CD4-positive, alpha-beta T cell (primary cell): Measurements from ENCODE around the gene TIMP3. TPM values are rescaled to one million over a fixed set of nuclear protein-coding genes. Genes with fewer than 3 reads are reported as not detected.

Experiments
- ATAC-seq: fragments of 200-7000 bp; cut with Tn5 transposase; one replicate; pipeline ENCODE4 v1.10.0; 2022; ENCODE audit warnings: mild to moderate bottlenecking; ENCODE audit not compliant: poor library complexity
- CTCF ChIA-PET: fragments of 350-600 bp; sonication (Branson Sonifier 250); formaldehyde crosslinking; loops from one replicate; lab custom pipeline; 2021; ENCODE audit warnings: antibody characterized with exemption, inconsistent platforms; lab: Charles Lee
- POLR2A ChIA-PET: fragments of 350-600 bp; sonication (Branson Sonifier 250); formaldehyde crosslinking; loops from one replicate; lab custom pipeline; 2021; ENCODE audit warnings: antibody characterized with exemption, inconsistent platforms; lab: Charles Lee
- DNase-seq, 14 experiments: peaks; one replicate each; pipeline ENCODE4 v3.0.0-alpha.2; 2013 to 2020; ENCODE audit warnings: mixed read lengths in 2 of 14
- H3K27ac ChIP-seq, 2 donors: one replicate each; pipeline versions ENCODE4 v1.5.1 to v1.7.0; 2013; ENCODE audit warnings: low read length in 2 of 2, low read depth in 1 of 2, mild to moderate bottlenecking in 1 of 2
- H3K27me3 ChIP-seq, 2 experiments: 1 replicate in 1 of 2; 2 replicates in 1 of 2; pipeline versions ENCODE4 v1.6.1 to v1.7.0; 2013; ENCODE audit warnings: low read length in 2 of 2, control low read depth in 1 of 2, mild to moderate bottlenecking in 1 of 2, moderate library complexity in 1 of 2; ENCODE audit not compliant: insufficient read depth in 2 of 2, control insufficient read depth in 1 of 2
- H3K36me3 ChIP-seq: one replicate; pipeline ENCODE4 v1.6.1; 2013; ENCODE audit warnings: low read length, control low read depth; ENCODE audit not compliant: insufficient read depth
- H3K4me1 ChIP-seq: one replicate; pipeline ENCODE4 v1.6.1; 2013; ENCODE audit warnings: low read length, control low read depth; ENCODE audit not compliant: insufficient read depth
- H3K4me3 ChIP-seq: one replicate; pipeline ENCODE4 v1.5.1; 2013; ENCODE audit warnings: mild to moderate bottlenecking, low read length, moderate library complexity
- H3K9me3 ChIP-seq, 2 experiments: 1 replicate in 1 of 2; 2 replicates in 1 of 2; pipeline versions ENCODE4 v1.6.1 to v1.7.0; 2013; ENCODE audit warnings: low read length in 2 of 2, mild to moderate bottlenecking in 2 of 2, control low read depth in 1 of 2, moderate library complexity in 1 of 2; ENCODE audit not compliant: control insufficient read depth in 1 of 2, insufficient read depth in 1 of 2
- H3K27ac Mint-ChIP-seq: one replicate; pipeline ENCODE4 v1.8.0; 2020; ENCODE audit warnings: mixed read lengths
- H3K27me3 Mint-ChIP-seq: one replicate; pipeline ENCODE4 v1.8.0; 2021; ENCODE audit warnings: mixed read lengths
- H3K36me3 Mint-ChIP-seq: one replicate; pipeline ENCODE4 v1.8.0; 2021; ENCODE audit warnings: low read depth, mixed read lengths
- H3K4me1 Mint-ChIP-seq: one replicate; pipeline ENCODE4 v1.8.0; 2021; ENCODE audit warnings: low read depth, mixed read lengths
- H3K4me3 Mint-ChIP-seq: one replicate; pipeline ENCODE4 v1.8.0; 2020; ENCODE audit warnings: mild to moderate bottlenecking, mixed read lengths
- H3K9me3 Mint-ChIP-seq: one replicate; pipeline ENCODE4 v1.8.0; 2020; ENCODE audit warnings: mixed read lengths
- intact Hi-C, 2 experiments: fragments of 100-400 bp; cut with DNase I in 1 of 2; cut with micrococcal nuclease in 1 of 2; formaldehyde crosslinking; loops; one replicate each; pipeline versions ENCODE4 v1.15.1 to v1.9.0; 2023 to 2025; cut with DNase I, micrococcal nuclease
- total RNA-seq, 174 experiments: library from RNA in 2 of 174; stranded (reverse) in 2 of 174; gene quantifications; one replicate each; pipeline ENCODE4 v1.2.3 and lab custom pipeline; 2021 to 2026
- TF ChIP-seq, protein P1 (sequence below): fragments of 200-600 bp; IDR thresholded peaks from one replicate; pipeline ENCODE4 v1.8.0; 2022; ENCODE audit warnings: antibody characterized with exemption, mild to moderate bottlenecking

Gene TIMP3
- total RNA-seq, 2 experiments from 2014 or later = 0.06 TPM; not detected in 1

- ATAC-seq (no peak), DNase-seq (no peak)
- TF ChIP-seq, protein P1, sequence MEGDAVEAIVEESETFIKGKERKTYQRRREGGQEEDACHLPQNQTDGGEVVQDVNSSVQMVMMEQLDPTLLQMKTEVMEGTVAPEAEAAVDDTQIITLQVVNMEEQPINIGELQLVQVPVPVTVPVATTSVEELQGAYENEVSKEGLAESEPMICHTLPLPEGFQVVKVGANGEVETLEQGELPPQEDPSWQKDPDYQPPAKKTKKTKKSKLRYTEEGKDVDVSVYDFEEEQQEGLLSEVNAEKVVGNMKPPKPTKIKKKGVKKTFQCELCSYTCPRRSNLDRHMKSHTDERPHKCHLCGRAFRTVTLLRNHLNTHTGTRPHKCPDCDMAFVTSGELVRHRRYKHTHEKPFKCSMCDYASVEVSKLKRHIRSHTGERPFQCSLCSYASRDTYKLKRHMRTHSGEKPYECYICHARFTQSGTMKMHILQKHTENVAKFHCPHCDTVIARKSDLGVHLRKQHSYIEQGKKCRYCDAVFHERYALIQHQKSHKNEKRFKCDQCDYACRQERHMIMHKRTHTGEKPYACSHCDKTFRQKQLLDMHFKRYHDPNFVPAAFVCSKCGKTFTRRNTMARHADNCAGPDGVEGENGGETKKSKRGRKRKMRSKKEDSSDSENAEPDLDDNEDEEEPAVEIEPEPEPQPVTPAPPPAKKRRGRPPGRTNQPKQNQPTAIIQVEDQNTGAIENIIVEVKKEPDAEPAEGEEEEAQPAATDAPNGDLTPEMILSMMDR = no peak
- Histone ChIP-seq H3K4me3 (no peak overlapping the region), H3K36me3 (no peaks in the 10 kb centered on the region), H3K9me3 (no peaks in the 10 kb centered on the region), H3K4me1 (peaks cover 8% of the 10 kb centered on the region), H3K27me3 (peaks cover 35 to 53% of the 10 kb centered on the region in 2 experiments), H3K27ac (no peak overlapping the region)
- intact Hi-C loops = no loop called here
- ChIA-PET CTCF (no interaction called here), POLR2A (no interaction called here)
- Mint-ChIP-seq H3K4me1 (no peaks in the 10 kb centered on the region), H3K4me3 (no peak overlapping the region), H3K36me3 (no peaks in the 10 kb centered on the region), H3K27ac (no peak overlapping the region), H3K9me3 (no peaks in the 10 kb centered on the region), H3K27me3 (peaks cover 72% of the 10 kb centered on the region)
Observed at GRCh38 chr22:32803020-32803737, 1.7 kb downstream of the TIMP3 start.

- Histone ChIP-seq H3K9me3 (no peaks in the 10 kb centered on the region), H3K4me3 (no peak overlapping the region), H3K27ac (no peak overlapping the region), H3K4me1 (peaks cover 8% of the 10 kb centered on the region), H3K27me3 (peaks cover 35 to 55% of the 10 kb centered on the region in 2 experiments), H3K36me3 (no peaks in the 10 kb centered on the region)
- Mint-ChIP-seq H3K4me1 (no peaks in the 10 kb centered on the region), H3K27me3 (peaks cover 75% of the 10 kb centered on the region), H3K4me3 (no peak overlapping the region), H3K36me3 (no peaks in the 10 kb centered on the region), H3K9me3 (no peaks in the 10 kb centered on the region), H3K27ac (no peak overlapping the region)
- ChIA-PET POLR2A (no interaction called here), CTCF (no interaction called here)
- ATAC-seq (no peak), DNase-seq (no peak)
- intact Hi-C loops = no loop called here
- TF ChIP-seq, protein P1 = no peak
Observed at GRCh38 chr22:32803738-32804435, 2.4 kb downstream of the TIMP3 start.

- peaks cover 8% of the 10 kb centered on the region for H3K4me1 ChIP-seq
- ATAC-seq (no peak), DNase-seq (no peak)
- ChIA-PET POLR2A (no interaction called here), CTCF (no interaction called here)
- no peaks in the 10 kb centered on the region for H3K36me3 Mint-ChIP-seq
- no peak overlapping the region for H3K4me3 ChIP-seq
- no peak overlapping the region for H3K27ac Mint-ChIP-seq
- peaks cover 36 to 49% of the 10 kb centered on the region in 2 experiments for H3K27me3 ChIP-seq
- no peaks in the 10 kb centered on the region for H3K4me1 Mint-ChIP-seq
- TF ChIP-seq, protein P1 = no peak
- H3K9me3 ChIP-seq = no peaks in the 10 kb centered on the region
- H3K27ac ChIP-seq = no peak overlapping the region
- intact Hi-C loops = no loop called here
- no peaks in the 10 kb centered on the region for H3K9me3 Mint-ChIP-seq
- H3K36me3 ChIP-seq = no peaks in the 10 kb centered on the region
- peaks cover 73% of the 10 kb centered on the region for H3K27me3 Mint-ChIP-seq
- no peak overlapping the region for H3K4me3 Mint-ChIP-seq
Observed at GRCh38 chr22:32804531-32805360, 3.2 kb downstream of the TIMP3 start.
